ENCODE measurements around the gene ZNF629.
"Not testable (repeated sequence)": the region's sequence is repeated elsewhere in the genome, so short reads cannot be mapped to it uniquely, and the experiment has no call there.

The ZNF629 gene

GRCh38 chr16:30808890-30809426, 22.0 kb upstream of the ZNF629 start:
- not testable (repeated sequence) for H2AFZ ChIP-seq (ENCODE audit: low read length, unreplicated experiment); H3K79me2 ChIP-seq (ENCODE audit: control insufficient read depth, insufficient read depth, low read length, unreplicated experiment); H3K27ac ChIP-seq (ENCODE audit: low read depth, low read length); H3K4me1 ChIP-seq (ENCODE audit: control insufficient read depth, insufficient read depth, low read length, unreplicated experiment); H3K27me3 ChIP-seq (ENCODE audit: insufficient read depth, low read length); H3K4me3 ChIP-seq (ENCODE audit: low read depth, low read length); H3K36me3 ChIP-seq (ENCODE audit: insufficient read depth, low read length)

GRCh38 chr16:30808146-30808545, 21.1 kb upstream of the ZNF629 start:
- Histone ChIP-seq H2AFZ (ENCODE audit: low read length, unreplicated experiment) (no peak overlapping the region), H3K36me3 (ENCODE audit: insufficient read depth, low read length) (no peaks in the 10 kb centered on the region), H3K27me3 (ENCODE audit: insufficient read depth, low read length) (no peaks in the 10 kb centered on the region), H3K27ac (ENCODE audit: low read depth, low read length) (no peak overlapping the region), H3K4me3 (ENCODE audit: low read depth, low read length) (no peak overlapping the region), H3K79me2 (ENCODE audit: control insufficient read depth, insufficient read depth, low read length, unreplicated experiment) (no peaks in the 10 kb centered on the region), H3K4me1 (ENCODE audit: control insufficient read depth, insufficient read depth, low read length, unreplicated experiment) (peaks cover 5% of the 10 kb centered on the region)

- no peaks in the 10 kb centered on the region for H3K79me2 ChIP-seq (ENCODE audit: control insufficient read depth, insufficient read depth, low read length, unreplicated experiment)
- peak overlapping the region; percentile 59 for H3K27ac ChIP-seq (ENCODE audit: low read depth, low read length)
- H2AFZ ChIP-seq (ENCODE audit: low read length, unreplicated experiment): peak overlapping the region; percentile 92
Measured at GRCh38 chr16:30805370-30806169, 18.6 kb upstream of the ZNF629 start.

DNA sequence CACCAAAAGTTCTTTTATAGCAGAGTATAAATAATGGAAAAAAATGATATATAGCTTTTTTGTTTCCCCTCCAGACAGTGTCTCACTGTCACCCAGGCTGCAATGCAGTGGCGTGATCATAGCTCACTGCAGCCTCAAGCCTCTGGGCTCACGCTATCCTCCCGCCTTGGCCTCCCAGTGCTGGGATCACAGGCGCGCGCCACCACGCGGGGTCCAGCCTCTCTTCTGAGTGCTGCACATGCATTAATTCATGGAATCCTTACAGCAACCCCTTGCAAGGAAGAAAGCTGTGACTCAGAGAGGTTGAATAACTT, 18.0 kb upstream of the ZNF629 start:
- Histone ChIP-seq H3K27ac (ENCODE audit: low read depth, low read length) (no peak overlapping the region; the same call in 1 of the 2 replicates), H2AFZ (ENCODE audit: low read length, unreplicated experiment) (peak overlapping the region; percentile 92)

More at GRCh38 chr16:30805370-30806169, 18.6 kb upstream of the ZNF629 start:
- peak overlapping the region; percentile 88 for H3K4me3 ChIP-seq (ENCODE audit: low read depth, low read length)
- no peaks in the 10 kb centered on the region for H3K36me3 ChIP-seq (ENCODE audit: insufficient read depth, low read length)
- peaks cover 5% of the 10 kb centered on the region for H3K4me1 ChIP-seq (ENCODE audit: control insufficient read depth, insufficient read depth, low read length, unreplicated experiment)
- H3K27me3 ChIP-seq (ENCODE audit: insufficient read depth, low read length): no peaks in the 10 kb centered on the region

DNA sequence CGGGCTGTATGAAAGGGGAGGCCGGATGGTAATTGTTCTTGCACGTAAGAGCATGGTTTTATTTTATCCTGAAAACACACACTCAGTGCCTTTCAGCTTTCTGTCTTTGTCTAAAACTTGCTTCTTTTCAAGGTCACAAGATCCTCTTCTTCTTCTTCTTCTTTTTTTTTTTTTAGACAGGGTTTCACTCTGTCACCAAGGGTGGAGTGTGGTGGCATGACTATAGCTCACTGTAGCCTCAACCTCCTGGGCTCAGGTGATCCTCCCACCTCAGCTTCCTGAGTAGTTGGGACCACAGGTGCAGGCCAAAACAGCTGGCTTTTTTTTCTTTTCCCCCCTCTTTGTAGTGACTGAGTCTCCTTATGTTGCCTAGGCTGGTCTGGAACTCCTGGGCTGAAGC, 15.9 kb upstream of the ZNF629 start:
- H2AFZ ChIP-seq (ENCODE audit: low read length, unreplicated experiment): no peak overlapping the region
- H3K4me3 ChIP-seq (ENCODE audit: low read depth, low read length): no peak overlapping the region
- no peaks in the 10 kb centered on the region for H3K79me2 ChIP-seq (ENCODE audit: control insufficient read depth, insufficient read depth, low read length, unreplicated experiment)
- H3K27ac ChIP-seq (ENCODE audit: low read depth, low read length): no peak overlapping the region
- H3K4me1 ChIP-seq (ENCODE audit: control insufficient read depth, insufficient read depth, low read length, unreplicated experiment): peaks cover 5% of the 10 kb centered on the region
- no peaks in the 10 kb centered on the region for H3K27me3 ChIP-seq (ENCODE audit: insufficient read depth, low read length)
- H3K36me3 ChIP-seq (ENCODE audit: insufficient read depth, low read length): no peaks in the 10 kb centered on the region

More for the DNA sequence above, 18.0 kb upstream of the ZNF629 start:
- peak overlapping the region; percentile 88 for H3K4me3 ChIP-seq (ENCODE audit: low read depth, low read length)
- peaks cover 5% of the 10 kb centered on the region for H3K4me1 ChIP-seq (ENCODE audit: control insufficient read depth, insufficient read depth, low read length, unreplicated experiment)
- H3K79me2 ChIP-seq (ENCODE audit: control insufficient read depth, insufficient read depth, low read length, unreplicated experiment): no peaks in the 10 kb centered on the region
- H3K27me3 ChIP-seq (ENCODE audit: insufficient read depth, low read length): no peaks in the 10 kb centered on the region
- H3K36me3 ChIP-seq (ENCODE audit: insufficient read depth, low read length): no peaks in the 10 kb centered on the region

DNA sequence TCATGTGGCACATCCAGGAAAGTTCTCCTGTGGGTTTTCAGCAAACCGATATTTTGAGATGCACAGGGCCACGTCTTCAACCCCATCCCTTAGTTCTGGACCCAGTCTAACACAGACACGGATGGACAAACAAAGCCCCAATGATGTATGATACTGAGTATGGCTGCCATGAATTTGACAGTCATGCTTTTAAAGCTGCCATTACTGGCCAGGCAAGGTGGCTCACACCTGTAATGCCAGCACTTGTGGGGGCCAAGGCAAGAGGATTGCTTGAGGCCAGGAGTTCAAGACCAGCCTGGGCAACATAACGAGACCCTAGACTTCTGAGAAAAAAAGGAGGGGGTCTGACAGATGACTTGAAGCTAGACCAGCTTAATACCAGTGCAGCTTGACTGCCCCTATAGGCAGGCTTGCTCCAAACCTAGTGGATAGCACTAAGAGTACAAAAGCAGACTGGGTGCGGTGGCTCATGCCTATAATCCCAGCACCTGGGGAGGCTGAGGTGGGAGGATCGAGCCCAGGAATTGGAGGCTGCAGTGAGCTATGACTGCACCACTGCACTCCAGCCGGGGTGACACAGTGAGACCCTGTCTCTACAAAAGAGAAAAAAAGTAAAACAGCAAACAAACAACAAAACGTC, 10.8 kb upstream of the ZNF629 start:
- Histone ChIP-seq H2AFZ (ENCODE audit: low read length, unreplicated experiment) (no peak overlapping the region), H3K4me1 (ENCODE audit: control insufficient read depth, insufficient read depth, low read length, unreplicated experiment) (no peaks in the 10 kb centered on the region)

DNA sequence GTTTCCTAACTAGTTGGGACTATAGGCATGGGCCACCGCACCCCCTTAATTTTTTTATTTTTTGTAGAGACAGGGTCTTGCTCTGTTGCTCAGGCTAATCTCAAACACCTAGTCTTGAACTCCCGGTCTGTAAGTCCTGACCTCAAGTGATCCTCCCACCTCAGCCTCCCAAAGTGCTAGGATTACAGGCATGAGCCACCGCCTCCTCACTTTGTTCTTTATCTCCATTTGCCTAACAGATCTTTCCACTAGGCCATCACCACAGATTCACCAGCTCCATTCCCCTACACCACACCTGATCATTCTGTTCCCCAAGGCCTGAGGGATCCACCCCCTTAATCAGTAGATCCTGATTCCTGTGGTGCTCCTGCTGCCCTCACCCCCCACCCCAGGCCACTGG, 7.6 kb upstream of the ZNF629 start:
- Histone ChIP-seq H3K27ac (ENCODE audit: low read depth, low read length) (no peak overlapping the region), H3K36me3 (ENCODE audit: insufficient read depth, low read length) (no peaks in the 10 kb centered on the region), H3K27me3 (ENCODE audit: insufficient read depth, low read length) (no peaks in the 10 kb centered on the region), H3K4me3 (ENCODE audit: low read depth, low read length) (no peak overlapping the region), H2AFZ (ENCODE audit: low read length, unreplicated experiment) (no peak overlapping the region), H3K4me1 (ENCODE audit: control insufficient read depth, insufficient read depth, low read length, unreplicated experiment) (no peaks in the 10 kb centered on the region), H3K79me2 (ENCODE audit: control insufficient read depth, insufficient read depth, low read length, unreplicated experiment) (no peaks in the 10 kb centered on the region)

More for the DNA sequence above, 10.8 kb upstream of the ZNF629 start:
- H3K27me3 ChIP-seq (ENCODE audit: insufficient read depth, low read length): no peaks in the 10 kb centered on the region
- no peaks in the 10 kb centered on the region for H3K79me2 ChIP-seq (ENCODE audit: control insufficient read depth, insufficient read depth, low read length, unreplicated experiment)
- H3K36me3 ChIP-seq (ENCODE audit: insufficient read depth, low read length): no peaks in the 10 kb centered on the region
- no peak overlapping the region for H3K27ac ChIP-seq (ENCODE audit: low read depth, low read length)
- no peak overlapping the region for H3K4me3 ChIP-seq (ENCODE audit: low read depth, low read length)

DNA sequence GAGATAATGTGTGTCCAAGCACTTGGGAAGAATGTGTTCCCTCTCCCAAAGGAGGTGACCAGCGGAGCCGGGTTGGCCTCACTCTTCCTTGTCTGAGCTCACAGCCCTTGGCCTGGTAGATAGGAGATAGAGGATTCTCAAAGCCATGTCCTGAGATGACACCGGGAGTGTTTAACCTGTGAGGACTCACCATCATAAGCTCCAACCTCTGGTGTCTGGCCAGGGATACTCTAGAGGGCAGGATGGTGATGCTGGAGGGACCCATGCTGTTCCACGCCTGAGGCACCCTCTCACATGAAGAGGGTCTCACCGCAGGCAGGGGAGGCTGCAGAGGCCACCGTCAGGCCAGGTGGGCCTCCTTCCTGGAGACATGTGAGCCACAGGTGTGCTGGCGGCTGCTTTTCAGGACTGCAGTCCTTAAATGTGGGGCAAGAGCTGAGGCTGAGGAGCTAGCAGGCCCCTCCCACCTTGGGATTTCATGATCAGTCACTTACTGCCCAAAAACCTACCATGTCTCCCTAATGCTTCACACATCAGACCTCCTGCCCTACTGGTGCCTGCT, 6.6 kb upstream of the ZNF629 start:
- no peaks in the 10 kb centered on the region for H3K27me3 ChIP-seq (ENCODE audit: insufficient read depth, low read length)
- no peak overlapping the region for H3K27ac ChIP-seq (ENCODE audit: low read depth, low read length)
- no peak overlapping the region for H3K4me3 ChIP-seq (ENCODE audit: low read depth, low read length)
- H3K36me3 ChIP-seq (ENCODE audit: insufficient read depth, low read length): no peaks in the 10 kb centered on the region
- no peaks in the 10 kb centered on the region for H3K79me2 ChIP-seq (ENCODE audit: control insufficient read depth, insufficient read depth, low read length, unreplicated experiment)
- no peak overlapping the region for H2AFZ ChIP-seq (ENCODE audit: low read length, unreplicated experiment)
- no peaks in the 10 kb centered on the region for H3K4me1 ChIP-seq (ENCODE audit: control insufficient read depth, insufficient read depth, low read length, unreplicated experiment)

GRCh38 chr16:30787613-30788378, 791 bp upstream of the ZNF629 start:
- peak overlapping the region; percentile 87 for H3K4me3 ChIP-seq (ENCODE audit: low read depth, low read length)
- peak overlapping the region; percentile 89 for H2AFZ ChIP-seq (ENCODE audit: low read length, unreplicated experiment)
- H3K79me2 ChIP-seq (ENCODE audit: control insufficient read depth, insufficient read depth, low read length, unreplicated experiment): peaks cover 30% of the 10 kb centered on the region
- H3K4me1 ChIP-seq (ENCODE audit: control insufficient read depth, insufficient read depth, low read length, unreplicated experiment): peaks cover 13% of the 10 kb centered on the region
- H3K27ac ChIP-seq (ENCODE audit: low read depth, low read length): no peak overlapping the region
- H3K36me3 ChIP-seq (ENCODE audit: insufficient read depth, low read length): no peaks in the 10 kb centered on the region
- H3K27me3 ChIP-seq (ENCODE audit: insufficient read depth, low read length): no peaks in the 10 kb centered on the region

DNA sequence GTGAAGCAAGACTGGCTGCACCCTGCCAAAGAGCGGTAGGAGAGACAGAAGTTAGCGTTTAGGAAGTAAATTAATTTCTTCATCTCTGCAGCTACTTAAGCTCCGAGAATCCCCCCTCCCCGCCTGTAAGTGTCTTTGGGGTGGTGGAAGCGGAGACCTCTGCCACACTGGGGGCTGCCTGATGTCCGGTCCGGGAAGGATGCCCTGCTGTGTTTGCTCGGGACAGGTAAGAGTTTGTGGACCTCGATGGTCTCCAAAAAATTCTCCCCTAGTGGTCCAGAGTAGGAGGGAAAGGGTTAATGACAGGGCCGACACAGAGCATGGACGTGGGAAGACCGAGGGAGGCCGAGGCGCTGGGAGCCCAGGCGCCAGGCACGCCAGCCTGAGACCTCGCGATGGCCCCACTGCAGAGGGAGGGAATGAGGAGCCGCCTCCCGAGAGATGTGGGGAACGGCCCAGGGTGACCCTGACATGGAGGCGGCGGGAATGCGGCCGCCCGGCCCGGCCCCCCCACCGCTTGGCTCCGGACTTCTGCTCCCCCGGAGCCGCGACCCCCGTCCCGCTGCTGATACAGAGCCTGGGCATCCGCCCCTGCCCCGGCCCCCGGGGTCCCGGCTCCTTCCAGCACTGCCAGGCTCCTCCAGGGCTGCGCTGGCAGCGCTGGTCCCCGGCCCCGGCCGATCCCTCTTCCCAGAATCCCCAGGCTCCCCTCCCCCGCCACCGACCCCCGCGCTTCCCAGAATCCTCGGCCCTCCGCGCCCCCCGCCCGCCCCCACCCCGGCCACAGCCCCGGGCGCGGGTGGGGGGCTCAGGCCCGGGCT, 680 bp downstream of the ZNF629 start:
- peak overlapping the region; percentile 89 for H2AFZ ChIP-seq (ENCODE audit: low read length, unreplicated experiment)

More for the DNA sequence above, 680 bp downstream of the ZNF629 start:
- Histone ChIP-seq H3K36me3 (ENCODE audit: insufficient read depth, low read length) (peaks cover 8% of the 10 kb centered on the region; the same call in 1 of the 2 replicates), H3K27ac (ENCODE audit: low read depth, low read length) (peak overlapping the region; percentile 67), H3K4me1 (ENCODE audit: control insufficient read depth, insufficient read depth, low read length, unreplicated experiment) (peaks cover 13% of the 10 kb centered on the region), H3K4me3 (ENCODE audit: low read depth, low read length) (peak overlapping the region; percentile 87), H3K27me3 (ENCODE audit: insufficient read depth, low read length) (no peaks in the 10 kb centered on the region), H3K79me2 (ENCODE audit: control insufficient read depth, insufficient read depth, low read length, unreplicated experiment) (peaks cover 30% of the 10 kb centered on the region)
